Urinary bladder (tissue), 4 donors: ENCODE results near the gene NACC2. TPM values are rescaled to one million over a fixed set of nuclear protein-coding genes. Genes with fewer than 3 reads are reported as not detected.
"Not testable (repeated sequence)": the region's sequence is repeated elsewhere in the genome, so short reads cannot be mapped to it uniquely, and the experiment has no call there.

Source experiments
- DNase-seq: peaks from one replicate; pipeline ENCODE4 v3.0.0-alpha.2; 2015; ENCODE audit errors: extremely low spot score
- H3K27ac ChIP-seq: one replicate; pipeline ENCODE4 v1.5.1; 2013; ENCODE audit warnings: low read depth, mild to moderate bottlenecking, moderate library complexity
- H3K36me3 ChIP-seq: one replicate; pipeline ENCODE4 v1.6.1; 2013; ENCODE audit warnings: mild to moderate bottlenecking, moderate library complexity; ENCODE audit not compliant: insufficient read depth
- H3K4me1 ChIP-seq: one replicate; pipeline ENCODE4 v1.6.1; 2013; ENCODE audit warnings: mild to moderate bottlenecking, moderate library complexity; ENCODE audit not compliant: insufficient read depth
- H3K4me3 ChIP-seq: one replicate; pipeline ENCODE4 v1.5.1; 2013; ENCODE audit warnings: low read depth, low read length
- WGBS: extraction: QIAGEN DNeasy Blood & Tissue Kit; methylation state at CpG from one replicate; pipeline ENCODE4 v1.1.7; 2013; 5-methylcytosine and 5-hydroxymethylcytosine counted together
- polyA plus RNA-seq: library from polyadenylated mRNA; stranded (reverse); fragments of 200-250 nt; gene quantifications from one replicate; pipeline ENCODE4 v1.2.3, GENCODE V29; 2013
- total RNA-seq: library from RNA; depleted of rRNA; stranded (reverse); fragments of >200 nt; gene quantifications from one replicate; pipeline ENCODE4 v1.2.3, GENCODE V29; 2014
- donor health status: healthy with polysubstance abuse.
- donor health status: healthy.

NACC2 gene
- total and polyA plus RNA-seq, 2 donors, result 14.9 to 54.1 TPM

DNA sequence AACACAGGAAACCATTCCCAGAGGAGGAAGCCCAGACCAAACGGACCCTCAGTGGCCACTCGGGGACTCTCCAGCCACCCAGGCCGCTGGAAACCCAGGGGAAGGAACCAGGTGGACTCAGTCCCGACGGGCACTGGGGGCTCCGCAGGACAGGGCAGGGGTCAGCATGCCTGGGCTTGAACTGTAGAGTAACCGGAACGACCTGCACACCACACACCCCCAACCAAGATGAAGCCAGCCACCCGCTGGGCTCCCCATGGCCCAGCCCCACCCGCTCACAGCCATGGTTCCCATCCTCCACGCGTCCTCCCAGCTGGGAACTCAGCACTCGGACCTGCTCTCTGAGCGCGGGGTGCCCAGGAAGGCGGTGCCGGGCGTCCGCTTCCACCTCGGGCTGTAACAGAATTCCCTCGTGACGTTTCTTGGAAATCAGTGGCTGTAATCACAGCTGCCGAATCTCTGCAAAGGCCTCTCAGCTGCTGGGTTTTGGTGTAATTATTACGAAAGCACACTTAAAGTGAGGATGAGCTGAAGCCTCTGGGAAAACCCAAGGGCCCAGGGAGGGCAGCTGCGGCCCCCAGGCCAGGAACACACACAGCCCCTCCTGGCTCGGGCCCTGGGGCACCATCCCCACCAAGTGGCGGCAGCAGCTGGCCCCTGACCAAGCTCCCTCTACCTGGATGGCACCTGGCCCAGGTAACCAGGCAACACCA is 13.8 kb downstream of the NACC2 start:
- Histone ChIP-seq H3K4me3 (no peak overlapping the region), H3K4me1 (no peaks in the 10 kb centered on the region)
- no peak for DNase-seq

DNA sequence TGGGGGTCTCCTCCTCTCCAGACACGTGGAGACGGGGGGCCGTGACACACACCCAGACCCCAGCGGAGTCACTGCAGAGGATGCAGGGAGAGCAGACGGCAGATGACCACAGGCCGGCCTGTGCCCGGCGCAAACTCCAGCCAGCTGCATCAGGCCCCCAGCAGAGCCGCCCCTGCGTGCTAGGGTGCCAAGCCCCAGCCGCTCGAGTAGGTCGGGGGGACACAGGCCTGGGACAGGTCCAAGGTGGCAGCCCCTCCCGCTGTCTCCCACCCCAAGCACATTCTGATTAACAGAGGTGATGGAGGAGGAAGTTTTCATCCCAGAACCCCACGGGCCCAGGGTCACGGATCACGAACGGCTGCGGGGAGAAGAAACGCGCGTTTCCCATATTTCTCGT is 14.4 kb downstream of the NACC2 start:
- Histone ChIP-seq H3K27ac (no peak overlapping the region), H3K4me1 (no peaks in the 10 kb centered on the region), H3K36me3 (no peaks in the 10 kb centered on the region), H3K4me3 (no peak overlapping the region)
- DNase-seq, result no peak
- 77% methylated on average over 23 of the region's 23 CpGs for WGBS

More for the DNA sequence above, 13.8 kb downstream of the NACC2 start:
- Histone ChIP-seq H3K36me3 (no peaks in the 10 kb centered on the region), H3K27ac (no peak overlapping the region)
- 62% methylated on average over 27 of the region's 27 CpGs for WGBS

GRCh38 chr9:136079916-136080246 is 15.2 kb downstream of the NACC2 start:
- Histone ChIP-seq H3K4me3 (no peak overlapping the region), H3K36me3 (no peaks in the 10 kb centered on the region), H3K4me1 (no peaks in the 10 kb centered on the region), H3K27ac (no peak overlapping the region)
- 73% methylated on average over 6 of the region's 6 CpGs for WGBS
- no peak for DNase-seq

DNA sequence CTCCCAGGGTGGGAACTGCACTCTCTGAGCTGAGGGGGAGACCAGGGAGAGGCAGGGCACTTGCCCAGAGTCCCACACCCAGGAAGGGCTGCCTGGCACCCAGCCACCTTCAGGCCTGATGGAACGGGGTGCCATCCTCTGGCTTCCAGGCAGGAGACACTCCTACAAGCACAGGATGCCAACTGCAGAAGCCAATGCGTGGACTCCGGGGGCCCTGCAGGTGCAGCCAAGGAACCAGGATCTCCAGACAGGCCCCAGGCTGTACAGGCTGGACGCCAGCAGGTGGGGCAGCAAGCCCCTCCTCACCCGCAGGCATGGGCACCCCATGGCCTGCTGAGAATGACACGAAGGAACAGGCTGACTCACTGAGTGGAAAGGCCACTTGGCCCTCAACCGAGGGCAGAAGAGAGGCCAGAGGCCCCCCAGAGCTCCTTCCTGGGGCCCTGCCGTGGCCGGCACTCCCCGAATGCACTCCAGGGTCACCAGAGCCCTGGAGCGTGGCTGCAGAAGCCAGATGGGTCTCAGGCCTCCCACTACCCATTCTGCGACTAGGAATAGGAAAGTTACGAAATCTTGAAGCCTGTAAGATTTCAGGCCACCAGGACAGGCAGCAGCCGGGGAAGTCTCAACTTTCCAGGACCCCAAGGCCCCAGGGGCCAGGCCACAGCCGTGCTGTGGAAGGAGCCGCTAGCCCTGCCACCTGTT is 15.7 kb downstream of the NACC2 start:
- no peaks in the 10 kb centered on the region for H3K4me1 ChIP-seq
- no peak overlapping the region for H3K4me3 ChIP-seq
- H3K27ac ChIP-seq, result no peak overlapping the region
- H3K36me3 ChIP-seq, result no peaks in the 10 kb centered on the region
- no peak for DNase-seq
- WGBS, result 66% methylated on average over 16 of the region's 16 CpGs

GRCh38 chr9:136078498-136079011 is 16.5 kb downstream of the NACC2 start:
- H3K27ac ChIP-seq, result no peak overlapping the region
- H3K36me3 ChIP-seq, result no peaks in the 10 kb centered on the region
- no peak overlapping the region for H3K4me3 ChIP-seq
- H3K4me1 ChIP-seq, result no peaks in the 10 kb centered on the region
- no peak for DNase-seq
- WGBS, result 84% methylated on average over 27 of the region's 27 CpGs

DNA sequence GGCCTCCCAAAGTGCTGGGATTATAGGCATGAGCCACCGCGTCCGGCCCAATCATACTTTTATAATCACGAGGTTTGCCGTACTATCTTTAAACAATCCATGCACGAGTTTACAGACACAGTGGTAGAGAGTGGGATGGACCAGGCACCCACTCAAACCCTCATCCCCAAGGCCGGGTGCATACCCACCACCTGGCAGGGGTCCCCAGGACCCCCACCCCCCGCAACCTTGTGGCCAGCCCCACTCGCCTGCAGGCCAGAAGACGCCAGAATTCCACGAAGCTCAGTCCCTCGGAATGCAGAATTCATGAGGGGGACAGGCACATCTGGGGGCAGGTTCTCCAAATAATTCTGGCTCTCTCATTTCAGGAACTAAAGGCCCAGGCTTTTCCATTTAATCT is 17.1 kb downstream of the NACC2 start:
- WGBS, result 67% methylated on average over 12 of the region's 12 CpGs
- no peak for DNase-seq
- no peak overlapping the region for H3K27ac ChIP-seq

DNA sequence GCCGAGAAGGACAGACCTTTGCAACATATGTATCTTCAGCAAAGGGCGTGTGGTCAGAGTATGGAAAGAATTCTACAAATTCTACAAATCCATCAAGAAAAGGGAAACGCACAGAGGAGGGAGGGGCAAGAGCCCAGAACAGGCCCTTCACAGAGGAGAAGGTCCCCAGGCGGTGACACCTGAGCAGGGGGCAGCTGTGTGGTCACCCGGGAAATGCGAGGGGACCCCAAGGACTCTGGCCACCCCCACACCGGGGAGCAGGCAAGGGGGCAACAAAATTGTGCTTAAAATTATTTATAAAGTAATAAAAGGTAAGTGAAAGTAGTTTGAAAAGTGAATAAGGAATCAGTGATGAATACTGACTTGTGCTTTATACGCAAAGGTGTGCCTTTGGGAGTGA is 17.6 kb downstream of the NACC2 start:
- H3K27ac ChIP-seq, result no peak overlapping the region
- no peak for DNase-seq
- no peaks in the 10 kb centered on the region for H3K36me3 ChIP-seq
- H3K4me3 ChIP-seq, result no peak overlapping the region
- H3K4me1 ChIP-seq, result no peaks in the 10 kb centered on the region
- 75% methylated on average over 8 of the region's 8 CpGs for WGBS

More for the DNA sequence above, 17.1 kb downstream of the NACC2 start:
- Histone ChIP-seq H3K36me3 (no peaks in the 10 kb centered on the region), H3K4me3 (no peak overlapping the region), H3K4me1 (no peaks in the 10 kb centered on the region)

- no peaks in the 10 kb centered on the region for H3K36me3 ChIP-seq
- no peak overlapping the region for H3K4me3 ChIP-seq
- WGBS, result 80% methylated on average over 26 of the region's 26 CpGs
- no peak overlapping the region for H3K27ac ChIP-seq
- H3K4me1 ChIP-seq, result no peaks in the 10 kb centered on the region
- no peak for DNase-seq
Measured at GRCh38 chr9:136075881-136076678, 19.0 kb downstream of the NACC2 start.

GRCh38 chr9:136075134-136075841 is 19.8 kb downstream of the NACC2 start:
- no peak overlapping the region for H3K4me3 ChIP-seq
- H3K36me3 ChIP-seq, result no peaks in the 10 kb centered on the region
- WGBS, result 78% methylated on average over 35 of the region's 35 CpGs
- H3K27ac ChIP-seq, result no peak overlapping the region
- no peaks in the 10 kb centered on the region for H3K4me1 ChIP-seq
- no peak for DNase-seq

- no peak for DNase-seq
- Histone ChIP-seq H3K27ac (no peak overlapping the region), H3K4me1 (no peaks in the 10 kb centered on the region), H3K36me3 (no peaks in the 10 kb centered on the region), H3K4me3 (no peak overlapping the region)
- WGBS, result 88% methylated on average over 28 of the region's 28 CpGs
Measured at GRCh38 chr9:136074706-136075105, 20.4 kb downstream of the NACC2 start.

DNA sequence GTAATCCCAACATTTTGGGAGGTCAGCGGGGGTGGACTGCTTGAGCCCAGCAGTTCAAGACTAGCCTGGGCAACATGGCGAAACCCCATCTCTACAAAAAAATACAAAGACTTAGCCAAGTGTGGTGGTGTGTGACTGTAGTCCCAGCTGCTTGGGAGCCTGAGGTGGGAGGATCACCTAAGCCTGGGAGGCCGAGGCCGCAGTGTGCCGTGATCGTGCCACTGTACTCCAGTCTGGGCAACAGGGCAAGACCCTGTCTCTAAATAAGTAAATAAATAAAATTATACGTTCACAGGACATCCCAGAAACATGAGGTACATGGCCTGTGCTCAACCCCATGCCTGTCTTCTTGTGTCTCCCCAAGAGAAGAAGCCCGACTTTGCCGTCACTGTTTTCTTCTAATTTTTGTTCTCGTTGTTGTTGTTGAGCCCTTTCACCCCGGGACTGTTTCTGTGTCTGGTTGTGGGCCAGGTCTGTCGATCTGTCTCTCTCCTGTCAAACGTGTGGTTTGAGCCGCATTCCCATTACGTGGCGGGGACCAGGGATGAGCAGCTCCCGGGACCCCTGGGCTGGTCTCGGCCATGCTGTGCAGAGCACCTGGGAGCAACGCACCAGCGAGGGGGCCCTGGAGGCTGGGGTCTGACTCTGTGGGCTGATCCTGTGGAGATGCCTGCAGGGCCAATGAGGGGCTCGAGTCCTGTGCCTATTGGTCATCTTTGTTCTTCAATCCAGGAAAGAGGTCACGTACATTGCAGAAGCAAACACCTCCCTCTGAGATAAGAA is 32.2 kb downstream of the NACC2 start:
- DNase-seq, result no peak

DNA sequence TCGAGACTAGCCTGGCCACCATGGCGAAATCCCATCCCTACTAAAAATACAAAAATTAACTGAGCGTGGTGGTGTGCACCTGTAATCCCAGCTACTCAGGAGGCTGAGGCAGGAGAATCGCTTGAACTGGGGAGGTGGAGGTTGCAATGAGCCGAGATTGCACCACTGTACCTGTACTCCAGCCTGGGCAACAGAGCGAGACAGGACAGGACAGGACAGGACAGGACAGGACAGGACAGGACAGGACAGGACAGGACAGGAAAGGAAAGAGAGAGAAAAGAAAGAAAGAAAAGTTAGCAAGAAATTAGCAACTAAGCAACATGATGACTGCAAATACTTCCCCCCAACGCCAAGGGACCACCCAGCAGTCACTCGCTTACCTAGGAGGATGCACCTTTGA is 33.2 kb downstream of the NACC2 start:
- H3K4me1 ChIP-seq, result not testable (repeated sequence)

More for the DNA sequence above, 32.2 kb downstream of the NACC2 start:
- no peak overlapping the region for H3K4me3 ChIP-seq
- H3K4me1 ChIP-seq, result no peaks in the 10 kb centered on the region
- no peak overlapping the region for H3K27ac ChIP-seq
- WGBS, result 91% methylated on average over 22 of the region's 22 CpGs
- H3K36me3 ChIP-seq, result no peaks in the 10 kb centered on the region

GRCh38 chr9:136061405-136061804 is 33.7 kb downstream of the NACC2 start:
- DNase-seq, result no peak
- Histone ChIP-seq H3K36me3 (no peaks in the 10 kb centered on the region), H3K4me1 (no peaks in the 10 kb centered on the region), H3K4me3 (no peak overlapping the region), H3K27ac (no peak overlapping the region)
- 91% methylated on average over 11 of the region's 11 CpGs for WGBS

More for the DNA sequence above, 33.2 kb downstream of the NACC2 start:
- not testable (repeated sequence) for H3K36me3 ChIP-seq, H3K4me3 ChIP-seq, DNase-seq, H3K27ac ChIP-seq
- 94% methylated on average over 8 of the region's 8 CpGs for WGBS
